SU-DHL-6 (cell line): ENCODE data around the gene RILPL2.

Experiments
- H2AFZ ChIP-seq: fragments of 200-600 bp; sonication (generic); 2 replicates; pipeline ENCODE4 v1.6.1; 2014; ENCODE audit warnings: low read depth, mild to moderate bottlenecking, moderate library complexity, mixed read lengths, antibody characterized with exemption, low read length; ENCODE audit not compliant: severe bottlenecking
- H3F3A ChIP-seq: fragments of 200-600 bp; shearing (Covaris generic); 2 replicates; pipeline ENCODE4 v1.6.0; 2016; ENCODE audit warnings: antibody characterized with exemption, mild to moderate bottlenecking; ENCODE audit not compliant: insufficient read depth
- H3K27ac ChIP-seq: fragments of 200-600 bp; sonication (generic); 2 replicates; pipeline ENCODE4 v1.5.1; 2016; ENCODE audit warnings: low read depth, mild to moderate bottlenecking, low read length, moderate library complexity, mixed read lengths
- H3K27me3 ChIP-seq: fragments of 200-600 bp; sonication (generic), shearing (Covaris generic); 2 replicates; pipeline ENCODE4 v1.6.0; 2014; ENCODE audit warnings: mild to moderate bottlenecking, low read length
- H3K36me3 ChIP-seq: fragments of 200-600 bp; sonication (generic); 2 replicates; pipeline ENCODE4 v1.6.1; 2014; ENCODE audit warnings: mild to moderate bottlenecking, low read length, mixed read lengths
- H3K4me2 ChIP-seq: fragments of 300-600, 200-600 bp; shearing (Covaris generic), sonication (generic); 2 replicates; pipeline ENCODE4 v1.6.0; 2014; ENCODE audit warnings: low read length, low read depth, mild to moderate bottlenecking; ENCODE audit not compliant: poor library complexity, severe bottlenecking
- H3K4me3 ChIP-seq: fragments of 200-600 bp; sonication (generic); 2 replicates; pipeline ENCODE4 v1.5.1; 2014; ENCODE audit warnings: antibody characterized with exemption, low read length, mild to moderate bottlenecking, mixed read lengths; ENCODE audit not compliant: insufficient read depth, poor library complexity, severe bottlenecking
- H3K79me2 ChIP-seq: fragments of 200-600 bp; sonication (generic); 2 replicates; pipeline ENCODE4 v1.6.1; 2014; ENCODE audit warnings: mild to moderate bottlenecking, low read length, moderate library complexity; ENCODE audit not compliant: insufficient read depth
- H3K9ac ChIP-seq: fragments of 200-600 bp; sonication (generic); 2 replicates; pipeline ENCODE4 v1.7.0; 2014; ENCODE audit warnings: mild to moderate bottlenecking, low read length
- H3K9me2 ChIP-seq: fragments of 200-600 bp; sonication (generic); replicated peaks from 2 replicates; pipeline ENCODE4 v1.6.1; 2014; ENCODE audit warnings: low read length; ENCODE audit not compliant: insufficient read depth
- H3K9me3 ChIP-seq: fragments of 200-600 bp; sonication (generic); 2 replicates; pipeline ENCODE4 v1.6.1; 2014; ENCODE audit warnings: low read length, mixed read lengths; ENCODE audit not compliant: insufficient read depth
- H4K20me1 ChIP-seq: fragments of 200-600 bp; sonication (generic); 2 replicates; pipeline ENCODE4 v1.6.1; 2014; ENCODE audit warnings: low read depth, mild to moderate bottlenecking, antibody characterized with exemption, low read length, moderate library complexity, mixed read lengths
- EZH2phosphoT487 ChIP-seq: fragments of 200-600 bp; sonication (generic), shearing (Covaris generic); conservative IDR thresholded peaks from 2 replicates; pipeline ENCODE4 v1.6.1; 2018; ENCODE audit warnings: mild to moderate bottlenecking, antibody characterized with exemption, low read length, moderate library complexity, mixed read lengths
- TF ChIP-seq, protein P1 (sequence below): fragments of 200-600 bp; sonication (generic); IDR thresholded peaks from one replicate; pipeline ENCODE4 v1.5.1; 2017; ENCODE audit warnings: antibody characterized with exemption, mild to moderate bottlenecking, low read length, moderate library complexity; ENCODE audit not compliant: insufficient read depth, poor library complexity, severe bottlenecking

The RILPL2 gene

DNA sequence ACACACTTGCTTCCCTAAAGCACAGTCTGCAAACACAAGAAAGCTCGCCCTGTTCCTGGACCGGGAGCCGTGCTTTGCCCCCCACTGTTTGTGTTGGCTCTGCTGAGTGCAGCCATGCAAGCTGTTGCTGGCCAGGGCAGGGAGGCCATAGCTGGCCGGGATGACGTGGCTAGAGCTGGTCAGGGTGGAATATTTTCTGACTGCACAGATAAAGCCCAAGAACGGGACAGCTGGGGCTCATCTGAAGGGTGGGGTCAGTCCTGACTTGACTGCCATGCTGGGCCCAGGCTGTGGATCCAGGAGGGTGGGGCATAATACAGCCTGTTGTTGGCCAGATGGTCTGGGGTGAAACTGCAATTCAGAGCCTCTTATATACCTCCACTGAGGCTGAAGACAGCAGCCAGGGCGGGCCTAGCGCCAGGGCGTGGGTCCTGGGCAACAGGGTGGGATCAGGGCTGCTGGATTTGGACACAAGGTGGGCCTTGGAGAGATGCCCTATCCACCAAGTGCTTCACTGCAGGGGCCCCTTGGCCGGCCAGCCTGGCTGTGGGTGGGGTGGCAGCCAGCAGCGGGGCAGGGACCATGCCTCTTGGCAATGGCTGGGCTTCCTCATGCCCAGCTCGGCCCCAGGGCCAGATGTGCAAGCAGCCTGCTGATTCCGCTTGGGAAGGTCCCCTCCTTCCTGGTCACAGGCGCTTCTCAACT lies 37.8 kb downstream of the RILPL2 start:
- no peaks in the 10 kb centered on the region for H3K36me3 ChIP-seq
- H2AFZ ChIP-seq: no peak overlapping the region
- no peaks in the 10 kb centered on the region for H4K20me1 ChIP-seq

DNA sequence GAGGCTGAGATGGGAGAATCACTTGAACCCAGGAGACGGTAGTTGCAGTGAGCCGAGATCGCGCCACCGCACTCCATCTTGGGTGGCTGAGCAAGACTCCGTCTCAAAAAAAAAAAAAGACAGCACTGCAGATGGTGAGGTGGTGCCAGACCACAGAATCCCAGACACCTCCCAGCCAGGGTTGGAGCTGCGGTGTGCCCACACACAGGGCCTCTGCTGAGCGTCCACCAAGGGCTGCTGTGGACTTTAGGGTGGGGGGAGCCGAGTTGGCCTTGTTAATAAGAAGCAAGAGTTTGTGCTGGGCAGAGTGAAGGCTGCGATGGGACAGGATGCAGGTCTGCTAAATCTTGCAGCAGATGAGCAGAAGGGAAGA lies 38.3 kb downstream of the RILPL2 start:
- Histone ChIP-seq H3K4me3 (no peak overlapping the region), H3K9ac (no peak overlapping the region), H3K9me3 (no peaks in the 10 kb centered on the region), H4K20me1 (no peaks in the 10 kb centered on the region), H3K79me2 (peaks cover 35% of the 10 kb centered on the region), H2AFZ (no peak overlapping the region), H3K9me2 (no peaks in the 10 kb centered on the region), H3K36me3 (no peaks in the 10 kb centered on the region), H3K27ac (no peak overlapping the region), H3F3A (no peaks in the 10 kb centered on the region), H3K4me2 (no peak overlapping the region), H3K27me3 (no peaks in the 10 kb centered on the region)
- TF ChIP-seq, protein P1, sequence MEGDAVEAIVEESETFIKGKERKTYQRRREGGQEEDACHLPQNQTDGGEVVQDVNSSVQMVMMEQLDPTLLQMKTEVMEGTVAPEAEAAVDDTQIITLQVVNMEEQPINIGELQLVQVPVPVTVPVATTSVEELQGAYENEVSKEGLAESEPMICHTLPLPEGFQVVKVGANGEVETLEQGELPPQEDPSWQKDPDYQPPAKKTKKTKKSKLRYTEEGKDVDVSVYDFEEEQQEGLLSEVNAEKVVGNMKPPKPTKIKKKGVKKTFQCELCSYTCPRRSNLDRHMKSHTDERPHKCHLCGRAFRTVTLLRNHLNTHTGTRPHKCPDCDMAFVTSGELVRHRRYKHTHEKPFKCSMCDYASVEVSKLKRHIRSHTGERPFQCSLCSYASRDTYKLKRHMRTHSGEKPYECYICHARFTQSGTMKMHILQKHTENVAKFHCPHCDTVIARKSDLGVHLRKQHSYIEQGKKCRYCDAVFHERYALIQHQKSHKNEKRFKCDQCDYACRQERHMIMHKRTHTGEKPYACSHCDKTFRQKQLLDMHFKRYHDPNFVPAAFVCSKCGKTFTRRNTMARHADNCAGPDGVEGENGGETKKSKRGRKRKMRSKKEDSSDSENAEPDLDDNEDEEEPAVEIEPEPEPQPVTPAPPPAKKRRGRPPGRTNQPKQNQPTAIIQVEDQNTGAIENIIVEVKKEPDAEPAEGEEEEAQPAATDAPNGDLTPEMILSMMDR: no peak
- no peak for TF ChIP-seq EZH2phosphoT487

More for the DNA sequence above, 37.8 kb downstream of the RILPL2 start:
- no peaks in the 10 kb centered on the region for H3K9me2 ChIP-seq
- peaks cover 35% of the 10 kb centered on the region for H3K79me2 ChIP-seq
- TF ChIP-seq, protein P1: no peak
- TF ChIP-seq EZH2phosphoT487: no peak
- no peak overlapping the region for H3K27ac ChIP-seq
- no peaks in the 10 kb centered on the region for H3F3A ChIP-seq
- H3K27me3 ChIP-seq: no peaks in the 10 kb centered on the region
- H3K9me3 ChIP-seq: no peaks in the 10 kb centered on the region
- H3K9ac ChIP-seq: no peak overlapping the region
- H3K4me3 ChIP-seq: no peak overlapping the region
- no peak overlapping the region for H3K4me2 ChIP-seq

DNA sequence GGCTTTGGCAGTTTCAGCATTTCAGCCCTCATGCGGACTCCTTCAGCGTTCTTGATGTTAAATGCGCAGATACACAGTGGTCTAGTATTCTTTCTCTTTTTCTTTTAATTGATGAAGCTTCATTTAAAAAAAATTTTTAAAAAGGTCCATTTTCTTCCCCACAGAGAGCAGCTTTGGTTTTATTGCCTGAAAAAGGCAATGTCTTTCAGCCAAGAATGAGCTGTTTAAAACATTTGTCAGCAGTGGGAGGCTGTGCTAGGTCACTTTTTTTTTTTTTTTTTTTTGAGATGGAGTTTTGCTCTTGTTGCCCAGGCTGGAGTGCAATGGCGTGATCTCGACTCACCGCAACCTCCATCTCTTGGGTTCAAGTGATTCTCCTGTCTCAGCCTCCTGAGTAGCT lies 39.1 kb downstream of the RILPL2 start:
- no peak overlapping the region for H2AFZ ChIP-seq
- H3F3A ChIP-seq: no peaks in the 10 kb centered on the region
- H3K27me3 ChIP-seq: no peaks in the 10 kb centered on the region
- no peak overlapping the region for H3K27ac ChIP-seq
- TF ChIP-seq, protein P1: no peak
- TF ChIP-seq EZH2phosphoT487: no peak
- no peak overlapping the region for H3K4me3 ChIP-seq
- no peak overlapping the region for H3K4me2 ChIP-seq
- H3K9me2 ChIP-seq: no peaks in the 10 kb centered on the region
- peaks cover 35% of the 10 kb centered on the region for H3K79me2 ChIP-seq
- no peaks in the 10 kb centered on the region for H3K36me3 ChIP-seq
- H3K9ac ChIP-seq: no peak overlapping the region
- H4K20me1 ChIP-seq: no peaks in the 10 kb centered on the region
- H3K9me3 ChIP-seq: no peaks in the 10 kb centered on the region
